SK-N-SH treated with all-trans-retinoic acid at 6 μM for 48 hours (cell line): ENCODE data around the gene ZNF654.

Experiments used
- ATAC-seq: fragments of 200-7000 bp; cut with Tn5 transposase; 3 replicates; pipeline ENCODE4 v1.9.1; 2020; ENCODE audit warnings: mild to moderate bottlenecking, moderate library complexity
- ARNTL ChIP-seq: fragments of 450-650 bp; formaldehyde crosslinking; IDR thresholded peaks from 2 replicates; pipeline ENCODE4 v1.5.0; 2020; ENCODE audit warnings: low read depth, mild to moderate bottlenecking, moderate library complexity, borderline replicate concordance
- BACH2 ChIP-seq: fragments of 250-450 bp; sonication (Bioruptor Pico); IDR thresholded peaks from 2 replicates; pipeline ENCODE4 v1.9.0; 2021; ENCODE audit warnings: mild to moderate bottlenecking, borderline replicate concordance
- CREB5 ChIP-seq: fragments of 250-450 bp; sonication (Bioruptor Pico); IDR thresholded peaks from 2 replicates; pipeline ENCODE4 v1.5.1; 2020; ENCODE audit warnings: low read depth, mild to moderate bottlenecking, moderate library complexity
- CSDC2 ChIP-seq: fragments of 250-450 bp; sonication (Bioruptor Pico); IDR thresholded peaks from 2 replicates; pipeline ENCODE4 v1.5.0; 2020; ENCODE audit warnings: mild to moderate bottlenecking, moderate library complexity
- CSRNP3 ChIP-seq: fragments of 250-450 bp; sonication (Bioruptor Pico); IDR thresholded peaks from 2 replicates; pipeline ENCODE4 v1.5.1; 2021; ENCODE audit warnings: mild to moderate bottlenecking, moderate library complexity
- ESRRG ChIP-seq: fragments of 250-450 bp; sonication (Bioruptor Pico); IDR thresholded peaks from 2 replicates; pipeline ENCODE4 v1.6.1; 2021; ENCODE audit warnings: mild to moderate bottlenecking
- GLIS3 ChIP-seq: fragments of 250-450 bp; sonication (Bioruptor Pico); IDR thresholded peaks from 2 replicates; pipeline ENCODE4 v1.5.0; 2020; ENCODE audit warnings: mild to moderate bottlenecking, moderate library complexity
- ISL1 ChIP-seq: fragments of 250-450 bp; sonication (Bioruptor Pico); IDR thresholded peaks from 2 replicates; pipeline ENCODE4 v2.1.2; 2022; ENCODE audit warnings: mild to moderate bottlenecking, moderate library complexity
- PATZ1 ChIP-seq: fragments of 250-450 bp; sonication (Bioruptor Pico); IDR thresholded peaks from 2 replicates; pipeline ENCODE4 v1.8.0; 2020; ENCODE audit warnings: mild to moderate bottlenecking, moderate library complexity, borderline replicate concordance
- PPARA ChIP-seq: fragments of 250-450 bp; sonication (Bioruptor Pico); IDR thresholded peaks from 2 replicates; pipeline ENCODE4 v1.5.0; 2020; ENCODE audit warnings: mild to moderate bottlenecking, borderline replicate concordance
- RARB ChIP-seq: fragments of 250-450 bp; sonication (Bioruptor Pico); IDR thresholded peaks from 2 replicates; pipeline ENCODE4 v1.8.0; 2021; ENCODE audit warnings: mild to moderate bottlenecking, moderate library complexity
- SNAI2 ChIP-seq: fragments of 250-450 bp; sonication (Bioruptor Pico); IDR thresholded peaks from 2 replicates; pipeline ENCODE4 v1.5.0; 2020; ENCODE audit warnings: mild to moderate bottlenecking, moderate library complexity
- TCF4 ChIP-seq: fragments of 250-450 bp; sonication (Bioruptor Pico); IDR thresholded peaks from 2 replicates; pipeline ENCODE4 v1.8.0; 2021; ENCODE audit warnings: mild to moderate bottlenecking, moderate library complexity, borderline replicate concordance
- TOX ChIP-seq: fragments of 250-450 bp; sonication (Bioruptor Pico); IDR thresholded peaks from 2 replicates; pipeline ENCODE4 v1.8.0; 2021; ENCODE audit warnings: mild to moderate bottlenecking, moderate library complexity, borderline replicate concordance
- TSHZ2 ChIP-seq: fragments of 250-450 bp; sonication (Bioruptor Pico); IDR thresholded peaks from 2 replicates; pipeline ENCODE4 v1.5.0; 2020; ENCODE audit warnings: mild to moderate bottlenecking, moderate library complexity
- ZC3H10 ChIP-seq: fragments of 250-450 bp; sonication (Bioruptor Pico); IDR thresholded peaks from 2 replicates; pipeline ENCODE4 v1.5.1; 2021; ENCODE audit warnings: mild to moderate bottlenecking, moderate library complexity
- ZFP3 ChIP-seq: fragments of 250-450 bp; sonication (Bioruptor Pico); IDR thresholded peaks from 2 replicates; pipeline ENCODE4 v1.5.0; 2020; ENCODE audit warnings: mild to moderate bottlenecking, moderate library complexity
- ZFP30 ChIP-seq: fragments of 450-650 bp; formaldehyde crosslinking; IDR thresholded peaks from 2 replicates; pipeline ENCODE4 v1.5.0; 2022; ENCODE audit warnings: mild to moderate bottlenecking, moderate library complexity
- ZNF565 ChIP-seq: fragments of 450-650 bp; formaldehyde crosslinking; conservative IDR thresholded peaks from 2 replicates; pipeline ENCODE4 v1.5.0; 2020; ENCODE audit warnings: low read depth, mild to moderate bottlenecking, moderate library complexity
- ZNF70 ChIP-seq: fragments of 450-650 bp; formaldehyde crosslinking; IDR thresholded peaks from 2 replicates; pipeline ENCODE4 v1.5.0; 2020; ENCODE audit warnings: mild to moderate bottlenecking, moderate library complexity
- ZNF8 ChIP-seq: fragments of 450-650 bp; formaldehyde crosslinking; IDR thresholded peaks from 2 replicates; pipeline ENCODE4 v1.5.0; 2020; ENCODE audit warnings: mild to moderate bottlenecking, moderate library complexity
- TF ChIP-seq, protein P1 (sequence below): fragments of 250-450 bp; sonication (Bioruptor Pico); IDR thresholded peaks from 2 replicates; pipeline ENCODE4 v1.8.0; 2021; ENCODE audit warnings: low read depth, mild to moderate bottlenecking, moderate library complexity, borderline replicate concordance

The ZNF654 gene

GRCh38 chr3:88078932-88079331 lies 19.9 kb downstream of the ZNF654 start:
- ATAC-seq, result no peak
- TF ChIP-seq TCF4 (CRISPR knock-in tag) (no peak), CSDC2 (CRISPR knock-in tag) (no peak)
- TF ChIP-seq, all 23 proteins: peak for 0

DNA sequence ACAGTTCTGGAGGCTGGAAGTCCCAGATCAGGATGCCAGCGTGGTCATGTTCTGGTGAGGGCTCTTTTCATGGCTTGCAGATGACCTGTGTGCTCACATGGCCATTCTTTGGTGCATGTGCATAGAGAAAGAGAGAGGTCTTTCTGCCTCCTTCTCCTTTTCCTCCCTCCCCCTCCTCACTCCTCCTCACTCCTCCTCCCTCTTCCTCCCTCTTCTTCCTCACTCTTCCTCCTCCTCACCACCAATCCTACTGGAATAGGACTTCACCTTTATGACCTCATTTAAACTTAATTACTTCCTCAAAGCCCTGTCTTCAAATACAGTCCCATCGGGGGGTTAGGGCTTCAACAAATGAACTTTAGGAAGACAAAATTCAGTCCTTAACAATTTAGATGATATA lies 23.8 kb downstream of the ZNF654 start:
- no peak for ATAC-seq
- TF ChIP-seq PATZ1 (CRISPR knock-in tag) (no peak), CSDC2 (CRISPR knock-in tag) (no peak), ISL1 (CRISPR knock-in tag) (no peak), PPARA (no peak), ESRRG (no peak), CREB5 (CRISPR knock-in tag) (no peak), GLIS3 (CRISPR knock-in tag) (no peak), ZNF565 (CRISPR knock-in tag) (no peak), ARNTL (CRISPR knock-in tag) (no peak)
- TF ChIP-seq, protein P1, sequence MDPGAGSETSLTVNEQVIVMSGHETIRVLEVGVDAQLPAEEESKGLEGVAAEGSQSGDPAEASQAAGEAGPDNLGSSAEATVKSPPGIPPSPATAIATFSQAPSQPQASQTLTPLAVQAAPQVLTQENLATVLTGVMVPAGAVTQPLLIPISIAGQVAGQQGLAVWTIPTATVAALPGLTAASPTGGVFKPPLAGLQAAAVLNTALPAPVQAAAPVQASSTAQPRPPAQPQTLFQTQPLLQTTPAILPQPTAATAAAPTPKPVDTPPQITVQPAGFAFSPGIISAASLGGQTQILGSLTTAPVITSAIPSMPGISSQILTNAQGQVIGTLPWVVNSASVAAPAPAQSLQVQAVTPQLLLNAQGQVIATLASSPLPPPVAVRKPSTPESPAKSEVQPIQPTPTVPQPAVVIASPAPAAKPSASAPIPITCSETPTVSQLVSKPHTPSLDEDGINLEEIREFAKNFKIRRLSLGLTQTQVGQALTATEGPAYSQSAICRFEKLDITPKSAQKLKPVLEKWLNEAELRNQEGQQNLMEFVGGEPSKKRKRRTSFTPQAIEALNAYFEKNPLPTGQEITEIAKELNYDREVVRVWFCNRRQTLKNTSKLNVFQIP (CRISPR knock-in tag), result no peak

DNA sequence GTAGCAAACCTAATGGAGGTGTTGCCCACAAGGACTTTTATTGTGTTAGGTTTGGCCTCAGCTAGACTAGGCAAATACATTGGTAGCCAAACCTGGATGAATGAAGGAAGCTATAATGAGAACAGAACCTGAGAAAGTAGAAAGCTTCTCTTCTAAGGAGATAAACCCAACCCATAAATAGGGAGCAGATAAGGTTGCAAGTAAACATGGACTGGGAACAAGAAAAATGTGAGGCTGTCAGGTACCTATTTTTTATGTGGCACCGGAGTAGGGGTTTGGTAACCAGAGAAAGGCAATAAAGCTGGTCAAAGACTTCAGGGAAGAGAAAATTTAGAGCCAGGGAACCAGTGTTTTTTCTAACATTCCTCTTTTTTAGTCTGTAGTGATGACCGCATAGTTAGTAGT lies 25.0 kb downstream of the ZNF654 start:
- no peak for ATAC-seq
- TF ChIP-seq SNAI2 (CRISPR knock-in tag) (no peak), ZNF565 (CRISPR knock-in tag) (no peak), BACH2 (CRISPR knock-in tag) (no peak), ZFP3 (no peak), GLIS3 (CRISPR knock-in tag) (no peak), ZFP30 (CRISPR knock-in tag) (no peak), ZC3H10 (CRISPR knock-in tag) (no peak), ZNF70 (CRISPR knock-in tag) (no peak), CSRNP3 (CRISPR knock-in tag) (no peak), TOX (CRISPR knock-in tag) (no peak), CSDC2 (CRISPR knock-in tag) (no peak)
- TF ChIP-seq, protein P1 (CRISPR knock-in tag), result no peak

- no peak for ATAC-seq
- TF ChIP-seq ZNF565 (CRISPR knock-in tag), result no peak
- TF ChIP-seq PATZ1 (CRISPR knock-in tag), result no peak
- TF ChIP-seq ZFP30 (CRISPR knock-in tag), result no peak
- TF ChIP-seq RARB (CRISPR knock-in tag), result no peak
- TF ChIP-seq ARNTL (CRISPR knock-in tag), result no peak
- no peak for TF ChIP-seq ZNF8
- TF ChIP-seq CSRNP3 (CRISPR knock-in tag), result no peak
- TF ChIP-seq ZNF70 (CRISPR knock-in tag), result no peak
- no peak for TF ChIP-seq TSHZ2 (CRISPR knock-in tag)
Measured at GRCh38 chr3:88090681-88091080, 31.6 kb downstream of the ZNF654 start.
